Activated CD4-positive, alpha-beta memory T cell treated with anti-CD3 and anti-CD28 coated beads, Interleukin-2, amount 10 ng/mL, durations not matched to agents 7 days and 5 days (primary cell): ENCODE measurements around the gene TTYH2. TPM values are rescaled to one million over a fixed set of nuclear protein-coding genes. Genes with fewer than 3 reads are reported as not detected.
"Not testable (repeated sequence)": the region's sequence is repeated elsewhere in the genome, so short reads cannot be mapped to it uniquely, and the experiment has no call there.

Experiments used
- CTCF ChIA-PET: fragments of 350-600 bp; sonication (Branson Sonifier 250); formaldehyde crosslinking; loops from one replicate; lab custom pipeline; 2021; ENCODE audit warnings: antibody characterized with exemption, inconsistent platforms; lab: Charles Lee
- POLR2A ChIA-PET: fragments of 350-600 bp; sonication (Branson Sonifier 250); formaldehyde crosslinking; loops from one replicate; lab custom pipeline; 2021; ENCODE audit warnings: antibody characterized with exemption; lab: Charles Lee
- DNase-seq: peaks from one replicate; pipeline ENCODE4 v3.0.0-alpha.2; 2020
- H3K27ac Mint-ChIP-seq: one replicate; pipeline ENCODE4 v1.8.0; 2021; ENCODE audit warnings: mild to moderate bottlenecking, mixed read lengths
- H3K27me3 Mint-ChIP-seq: one replicate; pipeline ENCODE4 v1.8.0; 2021; ENCODE audit warnings: mixed read lengths
- H3K36me3 Mint-ChIP-seq: one replicate; pipeline ENCODE4 v1.8.0; 2021; ENCODE audit warnings: low read depth, mixed read lengths
- H3K4me1 Mint-ChIP-seq: one replicate; pipeline ENCODE4 v1.8.0; 2021; ENCODE audit warnings: mixed read lengths
- H3K4me3 Mint-ChIP-seq: one replicate; pipeline ENCODE4 v1.8.0; 2021; ENCODE audit warnings: mild to moderate bottlenecking, mixed read lengths
- H3K9me3 Mint-ChIP-seq: one replicate; pipeline ENCODE4 v1.8.0; 2021; ENCODE audit warnings: mixed read lengths
- total RNA-seq, 2 experiments: library from RNA; stranded (reverse); gene quantifications; one replicate each; pipeline ENCODE4 v1.2.3, GENCODE V29; 2021

The TTYH2 gene
- total RNA-seq, 2 experiments from 2014 or later, result 23.8 to 25.6 TPM

GRCh38 chr17:74183411-74183810 is 30.0 kb upstream of the TTYH2 start:
- Mint-ChIP-seq H3K36me3 (no peaks in the 10 kb centered on the region), H3K4me3 (no peak overlapping the region), H3K27ac (no peak overlapping the region), H3K9me3 (no peaks in the 10 kb centered on the region), H3K4me1 (no peaks in the 10 kb centered on the region), H3K27me3 (peaks cover 10% of the 10 kb centered on the region)
- CTCF ChIA-PET, result no interaction called here
- POLR2A ChIA-PET, result no interaction called here
- DNase-seq, result no peak

GRCh38 chr17:74185571-74186185 is 27.7 kb upstream of the TTYH2 start:
- ChIA-PET CTCF (no interaction called here), POLR2A (no interaction called here)
- no peaks in the 10 kb centered on the region for H3K4me1 Mint-ChIP-seq
- no peaks in the 10 kb centered on the region for H3K9me3 Mint-ChIP-seq
- peaks cover 14% of the 10 kb centered on the region for H3K27me3 Mint-ChIP-seq
- H3K4me3 Mint-ChIP-seq, result no peak overlapping the region
- DNase-seq, result no peak
- no peak overlapping the region for H3K27ac Mint-ChIP-seq
- H3K36me3 Mint-ChIP-seq, result no peaks in the 10 kb centered on the region

- peaks cover 14% of the 10 kb centered on the region for H3K27me3 Mint-ChIP-seq
- no peaks in the 10 kb centered on the region for H3K4me1 Mint-ChIP-seq
- no peaks in the 10 kb centered on the region for H3K36me3 Mint-ChIP-seq
- no peak overlapping the region for H3K4me3 Mint-ChIP-seq
- POLR2A ChIA-PET, result no interaction called here
- DNase-seq, result no peak
- CTCF ChIA-PET, result interaction anchor here (1.4 kb wide), 1 partner anchor 13 kb away, joined by 4 read pairs; no protein-coding TSS in a partner anchor
- no peaks in the 10 kb centered on the region for H3K9me3 Mint-ChIP-seq
- no peak overlapping the region for H3K27ac Mint-ChIP-seq
These were observed 26.9 kb upstream of the TTYH2 start for GRCh38 chr17:74186498-74186897.

- peaks cover 15% of the 10 kb centered on the region for H3K27me3 Mint-ChIP-seq
- CTCF ChIA-PET, result interaction anchor here (0.6 to 1.4 kb wide), 2 partner anchors 12 to 15 kb away, joined by 4 read pairs; partner anchors contain the start of gene RPL38
- no peak overlapping the region for H3K4me3 Mint-ChIP-seq
- no peaks in the 10 kb centered on the region for H3K4me1 Mint-ChIP-seq
- POLR2A ChIA-PET, result no interaction called here
- no peak for DNase-seq
- no peaks in the 10 kb centered on the region for H3K36me3 Mint-ChIP-seq
- no peaks in the 10 kb centered on the region for H3K9me3 Mint-ChIP-seq
- H3K27ac Mint-ChIP-seq, result no peak overlapping the region
These were observed 25.6 kb upstream of the TTYH2 start for GRCh38 chr17:74187761-74188160.

- H3K4me1 Mint-ChIP-seq, POLR2A ChIA-PET, H3K9me3 Mint-ChIP-seq, H3K36me3 Mint-ChIP-seq, H3K27ac Mint-ChIP-seq, H3K4me3 Mint-ChIP-seq, DNase-seq: not testable (repeated sequence)
- CTCF ChIA-PET, result interaction anchor here (3.9 kb wide), 1 partner anchor 11 kb away, joined by 31 read pairs; no protein-coding TSS in a partner anchor
- H3K27me3 Mint-ChIP-seq, result peaks cover 18% of the 10 kb centered on the region
These were observed 24.7 kb upstream of the TTYH2 start for GRCh38 chr17:74188687-74189086.

- POLR2A ChIA-PET, result interaction anchor here (1.3 to 1.6 kb wide), 2 partner anchors 10 to 13 kb away, joined by 5 to 7 read pairs; partner anchors contain the start of gene RPL38
- Mint-ChIP-seq H3K4me3 (no peak overlapping the region), H3K27ac (no peak overlapping the region), H3K9me3 (no peaks in the 10 kb centered on the region), H3K4me1 (peaks cover 1% of the 10 kb centered on the region), H3K27me3 (peaks cover 23% of the 10 kb centered on the region), H3K36me3 (no peaks in the 10 kb centered on the region)
- CTCF ChIA-PET, result interaction anchor here (1.0 to 3.9 kb wide), 3 partner anchors 10 to 104 kb away, joined by 3 to 31 read pairs (median 3); no protein-coding TSS in a partner anchor
- no peak for DNase-seq
These were observed 23.2 kb upstream of the TTYH2 start for GRCh38 chr17:74190154-74190553.

- H3K27ac Mint-ChIP-seq, result no peak overlapping the region
- no peak for DNase-seq
- H3K4me3 Mint-ChIP-seq, result no peak overlapping the region
- peaks cover 24% of the 10 kb centered on the region for H3K27me3 Mint-ChIP-seq
- ChIA-PET POLR2A (interaction anchor here (1.3 to 1.6 kb wide), 2 partner anchors 9 to 13 kb away, joined by 5 to 7 read pairs; partner anchors contain the start of gene RPL38), CTCF (interaction anchor here (0.9 to 3.9 kb wide), 4 partner anchors 9 to 105 kb away, joined by 3 to 31 read pairs (median 3); partner anchors contain the start of gene RPL38)
- H3K9me3 Mint-ChIP-seq, result no peaks in the 10 kb centered on the region
- no peaks in the 10 kb centered on the region for H3K36me3 Mint-ChIP-seq
- H3K4me1 Mint-ChIP-seq, result peaks cover 1% of the 10 kb centered on the region
These were observed 22.5 kb upstream of the TTYH2 start for GRCh38 chr17:74190807-74191406.

GRCh38 chr17:74192950-74193781 is 20.2 kb upstream of the TTYH2 start:
- peaks cover 23% of the 10 kb centered on the region for H3K27me3 Mint-ChIP-seq
- no peak overlapping the region for H3K27ac Mint-ChIP-seq
- no peak overlapping the region for H3K4me3 Mint-ChIP-seq
- no peaks in the 10 kb centered on the region for H3K36me3 Mint-ChIP-seq
- no peaks in the 10 kb centered on the region for H3K9me3 Mint-ChIP-seq
- DNase-seq, result no peak
- POLR2A ChIA-PET, result no interaction called here
- CTCF ChIA-PET, result interaction anchor here (1.3 to 2.0 kb wide), 2 partner anchors 10 to 103 kb away, joined by 4 to 10 read pairs; partner anchors contain the start of gene RPL38
- peaks cover 1% of the 10 kb centered on the region for H3K4me1 Mint-ChIP-seq

GRCh38 chr17:74194682-74195081 is 18.7 kb upstream of the TTYH2 start:
- CTCF ChIA-PET, result no interaction called here
- POLR2A ChIA-PET, result interaction anchor here (1.2 kb wide), 1 partner anchor 9 kb away, joined by 4 read pairs; the partner anchor contains the start of gene RPL38
- no peaks in the 10 kb centered on the region for H3K36me3 Mint-ChIP-seq

GRCh38 chr17:74196541-74197317 is 16.6 kb upstream of the TTYH2 start:
- no peak overlapping the region for H3K4me3 Mint-ChIP-seq
- no peaks in the 10 kb centered on the region for H3K9me3 Mint-ChIP-seq
- CTCF ChIA-PET, result no interaction called here
- H3K27ac Mint-ChIP-seq, result no peak overlapping the region
- POLR2A ChIA-PET, result no interaction called here
- H3K4me1 Mint-ChIP-seq, result peaks cover 6% of the 10 kb centered on the region
- DNase-seq, result no peak
- H3K36me3 Mint-ChIP-seq, result no peaks in the 10 kb centered on the region
- peaks cover 33% of the 10 kb centered on the region for H3K27me3 Mint-ChIP-seq

More at GRCh38 chr17:74194682-74195081, 18.7 kb upstream of the TTYH2 start:
- Mint-ChIP-seq H3K9me3 (no peaks in the 10 kb centered on the region), H3K27me3 (peaks cover 23% of the 10 kb centered on the region), H3K27ac (no peak overlapping the region), H3K4me1 (peaks cover 4% of the 10 kb centered on the region), H3K4me3 (no peak overlapping the region)
- no peak for DNase-seq

GRCh38 chr17:74197801-74198200 is 15.6 kb upstream of the TTYH2 start:
- Mint-ChIP-seq H3K4me3 (no peak overlapping the region), H3K27me3 (peaks cover 38% of the 10 kb centered on the region), H3K9me3 (no peaks in the 10 kb centered on the region), H3K36me3 (no peaks in the 10 kb centered on the region), H3K4me1 (peaks cover 6% of the 10 kb centered on the region), H3K27ac (no peak overlapping the region)
- ChIA-PET CTCF (no interaction called here), POLR2A (no interaction called here)
- no peak for DNase-seq

- DNase-seq, result no peak
- Mint-ChIP-seq H3K27me3 (peaks cover 37% of the 10 kb centered on the region), H3K4me1 (peaks cover 13% of the 10 kb centered on the region), H3K27ac (no peak overlapping the region), H3K9me3 (no peaks in the 10 kb centered on the region), H3K36me3 (peaks cover 4% of the 10 kb centered on the region), H3K4me3 (no peak overlapping the region)
- POLR2A ChIA-PET, result no interaction called here
- CTCF ChIA-PET, result interaction anchor here (1.5 to 2.9 kb wide), 4 partner anchors 9 to 157 kb away, joined by 3 to 31 read pairs (median 6); no protein-coding TSS in a partner anchor
These were observed 14.7 kb upstream of the TTYH2 start for GRCh38 chr17:74198694-74199093.
